D721Med (cell line): ENCODE measurements around the gene RPL26.

Experiments used
- DNase-seq: peaks from one replicate; pipeline ENCODE4 v3.0.0; 2011; ENCODE audit warnings: low spot score; ENCODE audit not compliant: insufficient read length
- FAIRE-seq: peaks from 2 replicates; lab custom pipeline; 2011; peaks lifted over from hg19 to GRCh38; lab: Jason Lieb, UNC
- CTCF ChIP-seq: IDR thresholded peaks from 2 replicates; pipeline ENCODE4 v1.5.1; 2012; ENCODE audit warnings: mild to moderate bottlenecking, control low read depth; ENCODE audit not compliant: insufficient read depth; ENCODE audit errors: missing control alignments

RPL26 gene

GRCh38 chr17:8339540-8339939 lies 43.5 kb downstream of the RPL26 start, which contains the start of gene ODF4:
TSS of gene ODF4 (plus strand) at chr17:8339840. CDS start at chr17:8340052, 212 bp downstream.
- FAIRE-seq: no peak
- no peak for TF ChIP-seq CTCF
- DNase-seq: no peak

GRCh38 chr17:8338753-8339140 lies 44.2 kb downstream of the RPL26 start:
- FAIRE-seq (no peak), DNase-seq (no peak)
- TF ChIP-seq CTCF: no peak

GRCh38 chr17:8337802-8338752 lies 44.9 kb downstream of the RPL26 start:
- FAIRE-seq: no peak
- no peak for TF ChIP-seq CTCF

GRCh38 chr17:8333281-8333680 lies 49.7 kb downstream of the RPL26 start:
- no peak for TF ChIP-seq CTCF
- no peak for FAIRE-seq
- no peak for DNase-seq

More at GRCh38 chr17:8337802-8338752, 44.9 kb downstream of the RPL26 start:
- no peak for DNase-seq

- no peak for TF ChIP-seq CTCF
- no peak for FAIRE-seq
- no peak for DNase-seq
Observed at GRCh38 chr17:8332688-8333087, 50.3 kb downstream of the RPL26 start.

GRCh38 chr17:8332128-8332527 lies 50.9 kb downstream of the RPL26 start:
- no peak for FAIRE-seq
- no peak for TF ChIP-seq CTCF
- DNase-seq: no peak
